ENCODE results near the gene PLSCR5.

The PLSCR5 gene

DNA sequence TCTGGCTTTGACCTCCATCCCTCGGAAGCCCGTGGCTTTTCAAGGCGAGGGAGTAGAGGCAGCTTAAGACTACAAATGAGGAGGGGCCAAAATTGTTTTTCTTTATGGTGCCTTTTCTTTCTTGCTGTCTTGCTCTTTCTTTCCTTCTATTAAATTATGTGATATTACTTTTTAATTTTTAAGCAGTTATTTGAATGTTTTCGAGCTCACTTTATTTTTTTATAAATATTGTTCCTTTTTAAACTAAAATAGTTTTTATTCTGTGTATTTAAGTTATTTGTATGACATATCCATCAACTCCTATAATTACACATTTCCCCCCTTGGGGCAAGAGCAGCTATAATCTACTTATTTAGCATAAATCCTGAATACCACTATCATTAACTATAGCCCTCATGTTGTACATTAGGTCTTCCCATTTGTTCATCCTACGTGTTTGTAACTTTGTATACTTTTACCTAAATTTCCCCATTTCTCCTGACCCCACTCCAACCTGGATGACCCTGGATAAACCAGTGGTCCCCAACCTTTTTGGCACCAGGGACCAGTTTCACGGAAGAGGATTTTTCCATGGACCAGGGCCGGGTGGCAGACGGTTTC is 60.1 kb downstream of the PLSCR5 start:
- no peak for DNase-seq (ENCODE audit: low read depth in 1 of 2, low spot score in 1 of 2)

DNA sequence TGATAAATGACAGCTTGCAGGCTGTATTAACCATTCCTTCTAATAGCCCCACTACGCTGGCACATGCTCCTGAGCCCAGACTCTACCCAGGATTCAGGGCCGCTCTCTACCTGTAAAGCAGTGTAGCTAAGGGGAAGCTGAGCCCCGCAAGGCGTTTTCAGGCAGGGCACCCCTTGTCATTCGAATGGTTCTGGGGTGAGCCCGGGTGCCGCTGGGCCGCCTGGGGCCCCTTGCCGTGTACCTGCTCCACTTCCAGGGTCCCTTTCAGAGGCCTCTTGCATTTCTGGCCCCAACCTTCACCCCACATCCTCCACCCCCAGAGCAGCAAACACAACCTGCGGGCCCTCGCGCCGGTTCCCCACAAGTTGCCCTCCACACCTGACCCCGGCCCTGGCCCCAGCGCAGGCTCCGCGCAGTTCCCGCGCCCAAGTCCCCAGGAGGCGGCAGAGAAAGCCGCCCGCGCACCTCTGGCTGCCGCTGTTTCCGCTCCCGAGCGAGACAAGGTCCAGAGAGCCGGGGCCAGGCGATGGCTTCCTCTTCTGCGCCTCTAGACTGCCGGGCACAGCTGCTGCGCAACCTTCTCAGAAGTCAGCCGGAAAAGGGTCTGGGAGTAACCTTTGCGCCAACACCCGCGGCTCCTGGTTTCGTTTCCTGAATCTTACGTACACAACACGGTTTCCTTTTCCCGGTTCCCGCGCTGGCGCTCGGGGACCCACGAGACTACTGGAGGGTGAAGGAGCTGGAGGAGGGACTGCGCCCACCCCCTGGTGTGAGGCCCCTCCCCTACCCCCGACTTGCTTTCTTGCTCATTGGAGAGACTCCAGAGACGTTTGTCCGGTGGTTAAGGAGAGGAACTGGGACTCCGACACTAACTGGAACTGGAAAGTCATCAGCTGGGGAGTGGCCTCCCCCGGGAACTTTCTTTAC is 60.9 kb downstream of the PLSCR5 start, which contains the start of gene PLSCR1:
PLSCR1 (minus strand) TSS at position 606 of the 927 bp plus-strand sequence. CDS start 8,055 bp downstream, outside the sequence.
- DNase-seq (ENCODE audit: low read depth in 1 of 2, low spot score in 1 of 2) = peak; percentile 37 to 44

DNA sequence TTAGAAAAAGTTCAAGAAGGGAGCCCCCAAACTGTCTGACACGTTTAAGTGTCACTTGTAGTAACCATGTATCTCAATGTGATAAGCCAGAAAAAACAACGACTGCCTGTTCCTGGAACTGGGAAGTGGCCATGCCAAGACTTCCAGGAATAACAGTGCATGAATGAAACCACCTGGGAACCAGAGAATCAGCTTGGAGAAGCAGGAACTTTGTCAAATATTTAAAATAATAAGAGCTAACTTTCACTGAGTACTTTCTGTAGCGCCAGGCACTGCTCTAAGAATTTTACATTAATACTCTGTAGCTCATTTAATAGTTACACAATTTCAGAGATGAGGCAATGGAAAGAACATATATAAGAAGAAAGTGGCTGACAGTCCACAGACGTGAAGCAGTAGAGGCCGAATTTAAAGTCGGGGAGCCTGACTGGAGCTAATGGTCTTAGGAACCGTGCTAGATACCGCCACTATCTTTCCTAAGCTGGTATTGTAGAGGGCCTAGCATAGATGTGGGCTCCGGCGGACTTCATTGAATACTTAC is 61.6 kb downstream of the PLSCR5 start:
- no peak for DNase-seq (ENCODE audit: low read depth in 1 of 2, low spot score in 1 of 2)

DNA sequence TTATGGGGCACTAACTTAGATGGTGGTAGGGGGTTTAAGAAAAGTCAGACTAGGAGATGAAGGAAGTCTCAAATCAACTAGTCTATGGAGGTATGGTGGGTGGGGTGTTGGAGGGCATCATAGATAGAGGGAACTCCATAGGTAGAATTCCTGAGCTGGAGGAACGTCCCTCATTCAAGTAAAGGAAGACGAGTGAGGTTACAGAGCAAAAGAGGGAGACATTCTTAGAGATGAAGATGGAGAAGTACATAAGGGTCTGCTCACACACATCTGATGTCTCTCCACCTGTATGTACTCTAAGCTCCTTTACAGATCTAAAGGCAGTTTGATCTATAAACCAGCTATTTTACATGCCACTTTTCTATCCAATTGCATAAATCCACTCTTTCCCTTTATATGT is 62.2 kb downstream of the PLSCR5 start:
- no peak for DNase-seq (ENCODE audit: low read depth in 1 of 2, low spot score in 1 of 2)

DNA sequence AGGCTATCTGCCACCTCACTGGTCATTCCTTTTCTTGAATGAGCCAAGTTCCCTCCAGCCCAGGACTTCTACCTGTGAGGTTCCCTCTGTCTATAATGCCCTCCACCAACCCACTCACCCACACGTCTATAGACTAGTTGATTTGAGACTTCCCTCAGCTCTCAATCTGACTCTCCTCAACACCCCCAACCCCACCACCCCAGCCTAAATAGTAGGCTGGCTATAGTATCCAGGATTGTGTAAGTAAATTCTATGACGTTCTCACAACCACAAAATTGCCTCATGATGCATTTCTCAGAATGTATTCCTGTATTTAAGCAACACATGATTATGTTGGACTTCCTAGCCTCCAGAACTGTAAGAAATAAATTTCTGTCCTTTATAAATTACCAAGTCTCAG is 63.0 kb downstream of the PLSCR5 start:
- no peak for DNase-seq (ENCODE audit: low read depth in 1 of 2, low spot score in 1 of 2)

DNA sequence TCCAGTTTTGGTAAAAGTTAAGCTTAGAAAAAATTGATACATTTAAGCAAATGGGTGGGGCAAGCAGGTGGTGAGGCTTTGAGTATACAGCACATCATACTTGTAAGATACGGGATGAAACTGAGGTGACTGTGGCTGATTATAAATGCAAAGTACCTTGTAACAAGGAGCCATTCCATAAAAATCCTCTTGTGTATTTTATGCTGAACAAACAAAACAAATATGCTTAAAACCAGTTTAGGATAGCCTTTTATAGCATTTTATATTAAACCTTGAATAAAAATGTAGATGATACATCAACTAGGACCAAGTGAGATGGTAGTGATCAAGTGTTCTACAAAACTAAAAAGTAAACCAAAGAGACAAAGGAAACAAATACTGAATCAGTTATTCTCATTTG is 64.2 kb downstream of the PLSCR5 start:
- no peak for DNase-seq (ENCODE audit: low read depth in 1 of 2, low spot score in 1 of 2)

DNA sequence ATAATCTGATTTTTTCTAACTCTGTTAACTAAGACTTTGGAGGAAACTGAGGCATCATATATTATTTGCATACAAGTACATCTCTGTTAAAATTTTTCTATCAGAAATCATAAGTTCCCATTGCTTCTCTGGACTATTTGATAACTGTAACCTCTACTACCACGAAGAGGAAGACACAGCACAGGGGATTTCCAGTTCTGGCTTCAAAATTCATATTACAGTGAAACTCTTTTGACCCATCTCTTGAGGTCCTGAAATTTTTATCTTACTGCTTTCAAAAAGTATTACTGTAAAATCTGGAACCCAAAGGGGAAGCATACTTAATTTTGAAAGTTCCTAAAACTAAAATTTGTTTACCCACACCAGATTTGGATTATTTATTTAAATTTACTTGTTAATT is 64.9 kb downstream of the PLSCR5 start:
- no peak for DNase-seq (ENCODE audit: low read depth in 1 of 2, low spot score in 1 of 2)

DNA sequence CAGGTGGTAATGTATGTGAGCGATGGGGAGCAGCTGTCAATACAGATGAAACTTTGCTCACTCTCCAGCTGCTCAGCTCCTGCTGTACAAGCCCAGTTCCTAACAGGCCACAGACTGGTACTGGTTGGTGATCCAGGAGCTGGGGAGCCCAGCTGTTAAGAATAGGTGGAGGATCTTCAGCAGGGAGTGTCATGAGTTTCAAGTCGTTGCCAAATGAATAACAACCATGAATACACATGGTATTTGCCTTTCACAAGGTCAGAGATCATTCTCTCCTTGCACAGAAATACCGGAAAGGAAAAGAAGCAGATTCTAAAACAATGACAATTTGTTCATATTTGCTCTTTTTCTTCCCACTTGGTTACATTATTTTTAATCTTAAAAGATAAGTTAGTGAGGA is 65.8 kb downstream of the PLSCR5 start:
- no peak for DNase-seq (ENCODE audit: low read depth in 1 of 2, low spot score in 1 of 2)

DNA sequence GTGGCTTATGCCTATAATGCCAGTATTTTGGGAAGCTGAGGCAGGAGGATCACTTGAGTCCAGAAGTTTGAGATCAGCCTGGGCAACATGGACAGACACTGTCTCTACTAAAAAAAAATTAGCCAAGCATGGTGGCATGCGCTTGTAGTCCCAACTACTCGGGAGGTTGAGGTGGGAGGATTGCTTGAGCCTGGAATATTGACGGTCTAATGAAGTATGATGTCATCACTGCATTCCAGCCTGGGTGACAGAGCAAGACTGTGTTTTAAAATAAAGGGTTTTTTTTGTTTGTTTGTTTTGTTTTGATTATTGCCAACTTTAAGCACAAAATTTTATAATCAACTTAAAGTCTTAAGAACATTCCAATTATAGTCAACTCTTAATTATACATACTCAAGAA is 67.5 kb downstream of the PLSCR5 start:
- no peak for DNase-seq (ENCODE audit: low read depth in 1 of 2, low spot score in 1 of 2)

DNA sequence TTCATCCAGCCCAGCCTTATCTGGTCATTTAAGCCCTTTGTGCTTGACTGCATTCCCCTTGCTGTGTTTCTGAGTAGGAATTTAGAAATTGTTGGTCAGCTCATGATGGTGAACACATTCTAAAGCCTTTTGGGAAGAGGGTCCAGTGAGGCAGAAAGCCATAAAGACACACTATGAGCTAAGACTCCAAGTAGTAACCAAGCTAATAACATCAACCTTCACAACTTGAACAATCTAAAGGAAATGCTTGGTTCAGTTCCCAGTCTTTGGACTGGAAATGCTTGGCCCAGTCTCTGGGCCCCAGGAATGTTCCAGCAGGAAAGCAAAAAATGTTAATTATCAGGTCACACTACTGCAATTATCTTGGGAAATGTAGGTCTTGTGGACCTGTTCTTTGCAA is 68.5 kb downstream of the PLSCR5 start:
- no peak for DNase-seq (ENCODE audit: low read depth in 1 of 2, low spot score in 1 of 2)

Measured in stimulated activated CD4-positive, alpha-beta T cell treated with anti-CD3 and anti-CD28 coated beads, Interleukin-15, amount 100 ng/mL, for 1 hour (primary cell).